Smooth muscle cell (in vitro differentiated cells): ENCODE results near the gene GRWD1. TPM values are rescaled to one million over a fixed set of nuclear protein-coding genes. Genes with fewer than 3 reads are reported as not detected.

Experiments
- DNase-seq: peaks from one replicate; lab custom pipeline; 2025; ENCODE audit not compliant: unreplicated experiment; lab: John Stamatoyannopoulos, UW
- H2AFZ ChIP-seq: fragments of 200-600 bp; sonication (generic); 2 replicates; pipeline ENCODE4 v1.6.0; 2016; ENCODE audit warnings: antibody characterized with exemption, low read depth, mild to moderate bottlenecking
- H3F3A ChIP-seq: fragments of 200-600 bp; sonication (generic); 2 replicates; pipeline ENCODE4 v1.6.0; 2017; ENCODE audit warnings: antibody characterized with exemption, low read depth
- H3K27ac ChIP-seq: fragments of 200-600 bp; sonication (generic); 2 replicates; pipeline ENCODE4 v1.5.1; 2016; ENCODE audit warnings: low read depth, mild to moderate bottlenecking
- H3K27me3 ChIP-seq: fragments of 200-600 bp; sonication (generic); 2 replicates; pipeline ENCODE4 v1.6.1; 2016; ENCODE audit warnings: low read depth, mild to moderate bottlenecking
- H3K36me3 ChIP-seq: fragments of 200-600 bp; sonication (generic); 2 replicates; pipeline ENCODE4 v1.5.1; 2016; ENCODE audit warnings: low read depth
- H3K4me1 ChIP-seq: fragments of 200-600 bp; sonication (generic); 2 replicates; pipeline ENCODE4 v1.5.1; 2016; ENCODE audit warnings: low read depth
- H3K4me2 ChIP-seq: fragments of 200-600 bp; sonication (generic); 2 replicates; pipeline ENCODE4 v1.6.0; 2016; ENCODE audit warnings: mild to moderate bottlenecking
- H3K4me3 ChIP-seq: fragments of 200-600 bp; sonication (generic); 2 replicates; pipeline ENCODE4 v1.5.1; 2016; ENCODE audit warnings: mild to moderate bottlenecking
- H3K79me2 ChIP-seq: fragments of 200-600 bp; sonication (generic); 2 replicates; pipeline ENCODE4 v1.6.0; 2016; ENCODE audit warnings: low read depth, mild to moderate bottlenecking
- H3K9ac ChIP-seq: fragments of 200-600 bp; sonication (generic); 2 replicates; pipeline ENCODE4 v1.6.0; 2016; ENCODE audit warnings: low read depth
- H3K9me3 ChIP-seq: fragments of 200-600 bp; sonication (generic); replicated peaks from 2 replicates; pipeline ENCODE4 v1.5.1; 2016; ENCODE audit warnings: low read depth
- H4K20me1 ChIP-seq: fragments of 200-600 bp; sonication (generic); 2 replicates; pipeline ENCODE4 v1.6.0; 2016; ENCODE audit warnings: low read depth
- CTCF ChIP-seq: fragments of 200-600 bp; sonication (generic); IDR thresholded peaks from 2 replicates; pipeline ENCODE4 v1.5.1; 2017; ENCODE audit warnings: borderline replicate concordance, mild to moderate bottlenecking, antibody characterized with exemption; ENCODE audit not compliant: insufficient read depth, poor library complexity, severe bottlenecking
- WGBS: methylation state at CpG from one replicate; pipeline ENCODE4 v1.1.7; 2016; ENCODE audit warnings: low lambda C conversion rate; 5-methylcytosine and 5-hydroxymethylcytosine counted together
- polyA plus RNA-seq: library from polyadenylated mRNA; unstranded; fragments of >200 nt; fragmentation: Nextera tagmentation; extraction: Ambion mirVana; gene quantifications from 2 replicates; pipeline ENCODE4 v1.2.1, GENCODE V29; 2016
- total RNA-seq: library from RNA; depleted of rRNA; stranded (reverse); fragments of >200 nt; gene quantifications from 2 replicates; pipeline ENCODE4 v1.2.3, GENCODE V29; 2014

The GRWD1 gene
- total and polyA plus RNA-seq, 2 experiments from 2014 or later, result 22.1 to 23.6 TPM

- 97% methylated on average over 29 of the region's 33 CpGs for WGBS
- no peak overlapping the region for H2AFZ ChIP-seq
- H3F3A ChIP-seq, result no peaks in the 10 kb centered on the region
- no peak overlapping the region for H3K4me2 ChIP-seq
- no peak for DNase-seq
- no peaks in the 10 kb centered on the region for H3K27me3 ChIP-seq
- H3K4me1 ChIP-seq, result no peaks in the 10 kb centered on the region
- H3K9me3 ChIP-seq, result no peaks in the 10 kb centered on the region
- H3K79me2 ChIP-seq, result peaks cover 7% of the 10 kb centered on the region
- H3K36me3 ChIP-seq, result no peaks in the 10 kb centered on the region
- H3K9ac ChIP-seq, result no peak overlapping the region
- TF ChIP-seq CTCF, result no peak
- H4K20me1 ChIP-seq, result peaks cover 6% of the 10 kb centered on the region
- no peak overlapping the region for H3K27ac ChIP-seq
- H3K4me3 ChIP-seq, result no peak overlapping the region
Measured at GRCh38 chr19:48452289-48453190, 6.8 kb downstream of the GRWD1 start.

- DNase-seq, result no peak
- H3K4me2 ChIP-seq, result no peak overlapping the region
- H3K27ac ChIP-seq, result no peak overlapping the region
- H3F3A ChIP-seq, result no peaks in the 10 kb centered on the region
- no peaks in the 10 kb centered on the region for H3K79me2 ChIP-seq
- no peak overlapping the region for H3K9ac ChIP-seq
- H3K4me3 ChIP-seq, result no peak overlapping the region
- H3K4me1 ChIP-seq, result no peaks in the 10 kb centered on the region
- no peaks in the 10 kb centered on the region for H3K27me3 ChIP-seq
- 100% methylated on average over 14 of the region's 22 CpGs for WGBS
- H4K20me1 ChIP-seq, result peaks cover 6% of the 10 kb centered on the region
- TF ChIP-seq CTCF, result no peak
- no peak overlapping the region for H2AFZ ChIP-seq
- no peaks in the 10 kb centered on the region for H3K9me3 ChIP-seq
- H3K36me3 ChIP-seq, result no peaks in the 10 kb centered on the region
Measured at GRCh38 chr19:48454150-48454730, 8.5 kb downstream of the GRWD1 start.

- Histone ChIP-seq H3K4me1 (no peaks in the 10 kb centered on the region), H3K9me3 (no peaks in the 10 kb centered on the region), H3K4me2 (no peak within 1 kb of the TSS), H3K27ac (no peak within 1 kb of the TSS), H3K4me3 (no peak within 1 kb of the TSS), H3F3A (no peaks in the 10 kb centered on the region), H3K79me2 (no peaks in the 10 kb centered on the region), H3K9ac (no peak within 1 kb of the TSS), H4K20me1 (peaks cover 6% of the 10 kb centered on the region), H3K36me3 (no peaks in the 10 kb centered on the region), H2AFZ (no peak within 1 kb of the TSS), H3K27me3 (no peaks in the 10 kb centered on the region)
- 94% methylated on average over 16 of the region's 16 CpGs for WGBS
- no peak for TF ChIP-seq CTCF
- DNase-seq, result no peak
Measured at GRCh38 chr19:48455171-48455907, 9.6 kb downstream of the GRWD1 start, which contains the start of gene KCNJ14. TSS of gene KCNJ14 (plus strand) at chr19:48455574. CDS start at chr19:48461725, 6,151 bp downstream.
